Parathyroid adenoma (tissue), 2 donors: Measurements from ENCODE around the gene TOM1L2.

Source experiments
- H2AFZ ChIP-seq: fragments of 300-600 bp; sonication (generic); one replicate; pipeline ENCODE4 v1.7.0; 2017; ENCODE audit warnings: antibody characterized with exemption, mild to moderate bottlenecking
- H3K27ac ChIP-seq: fragments of 300-600 bp; sonication (generic); one replicate; pipeline ENCODE4 v1.7.0; 2017
- H3K27me3 ChIP-seq: fragments of 300-600 bp; sonication (generic); one replicate; pipeline ENCODE4 v1.7.0; 2017; ENCODE audit warnings: low read length; ENCODE audit not compliant: control insufficient read depth, insufficient read depth
- H3K36me3 ChIP-seq: fragments of 300-600 bp; sonication (generic); one replicate; pipeline ENCODE4 v1.7.0; 2017; ENCODE audit warnings: low read length; ENCODE audit not compliant: control insufficient read depth, insufficient read depth
- H3K4me1 ChIP-seq: fragments of 300-600 bp; sonication (generic); one replicate; pipeline ENCODE4 v1.7.0; 2017; ENCODE audit warnings: control low read depth
- H3K4me2 ChIP-seq: fragments of 300-600 bp; sonication (generic); one replicate; pipeline ENCODE4 v1.7.0; 2017; ENCODE audit warnings: low read length
- H3K4me3 ChIP-seq: fragments of 300-600 bp; sonication (generic); one replicate; pipeline ENCODE4 v1.7.0; 2017; ENCODE audit warnings: low read depth, low read length
- H3K79me2 ChIP-seq: fragments of 300-600 bp; sonication (generic); one replicate; pipeline ENCODE4 v1.7.0; 2017; ENCODE audit warnings: control low read depth
- H3K9ac ChIP-seq: fragments of 300-600 bp; sonication (generic); one replicate; pipeline ENCODE4 v1.7.0; 2017; ENCODE audit warnings: mild to moderate bottlenecking
- H3K9me3 ChIP-seq: fragments of 300-600 bp; sonication (generic); one replicate; pipeline ENCODE4 v1.7.0; 2017; ENCODE audit warnings: low read length; ENCODE audit not compliant: control insufficient read depth
- TF ChIP-seq, protein P1 (sequence below): fragments of 300-600 bp; sonication (generic); IDR thresholded peaks from one replicate; pipeline ENCODE4 v1.7.0; 2017; ENCODE audit warnings: antibody characterized with exemption, mild to moderate bottlenecking
- donor health status: primary hyperparathyroidism.

TOM1L2 gene

DNA sequence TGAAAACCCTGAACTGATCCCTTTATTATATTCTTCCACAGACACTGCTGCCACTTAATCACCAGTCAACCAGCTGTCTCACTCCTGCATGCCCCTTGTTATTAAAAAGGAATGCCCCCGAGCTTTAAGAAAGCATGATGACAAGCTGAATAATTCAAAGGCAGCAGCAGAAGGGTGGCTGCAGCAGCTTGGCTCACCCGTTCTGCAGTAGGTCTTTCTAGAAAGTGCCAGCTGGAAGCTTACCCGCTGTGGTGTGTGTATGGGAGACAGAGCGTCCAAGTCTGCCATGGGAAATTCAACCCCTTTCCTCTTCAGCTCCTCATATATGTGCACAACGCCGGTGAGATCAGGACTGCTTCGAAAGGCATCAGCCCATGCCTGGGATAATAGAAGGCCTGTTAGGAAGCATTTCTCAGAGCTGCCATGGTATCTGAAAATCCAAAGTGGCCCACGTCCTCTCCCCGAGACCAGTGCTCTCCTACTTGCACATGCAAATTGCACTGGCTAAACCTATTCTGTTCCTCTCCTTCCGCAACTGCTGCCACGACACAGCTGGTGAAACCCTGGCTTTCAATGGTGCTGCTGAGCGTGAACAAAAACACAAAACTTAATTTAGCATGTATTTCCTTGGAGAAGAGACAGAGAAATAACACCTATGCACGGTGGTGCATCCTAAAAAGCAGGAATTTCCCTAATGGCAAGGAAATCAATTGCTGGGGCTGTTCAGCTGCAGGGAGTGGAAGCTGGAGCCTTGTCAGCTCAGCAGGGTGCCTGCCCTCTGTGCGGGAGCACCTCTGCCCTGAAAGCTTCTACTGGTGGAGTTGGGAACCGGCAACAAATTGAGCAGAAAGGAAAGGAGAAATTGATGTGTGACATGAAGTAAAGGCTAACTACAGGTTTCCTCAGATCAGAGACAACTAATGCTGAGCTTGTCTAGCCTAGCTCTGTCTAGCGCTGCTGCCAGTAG lies 87.5 kb downstream of the TOM1L2 start:
- Histone ChIP-seq H3K9me3 (no peaks in the 10 kb centered on the region), H3K4me1 (peaks cover 21% of the 10 kb centered on the region), H3K36me3 (no peaks in the 10 kb centered on the region), H3K4me2 (no peak overlapping the region), H3K4me3 (no peak overlapping the region), H3K9ac (no peak overlapping the region), H2AFZ (no peak overlapping the region), H3K27ac (no peak overlapping the region), H3K27me3 (no peaks in the 10 kb centered on the region), H3K79me2 (peaks cover 18% of the 10 kb centered on the region)
- TF ChIP-seq, protein P1, sequence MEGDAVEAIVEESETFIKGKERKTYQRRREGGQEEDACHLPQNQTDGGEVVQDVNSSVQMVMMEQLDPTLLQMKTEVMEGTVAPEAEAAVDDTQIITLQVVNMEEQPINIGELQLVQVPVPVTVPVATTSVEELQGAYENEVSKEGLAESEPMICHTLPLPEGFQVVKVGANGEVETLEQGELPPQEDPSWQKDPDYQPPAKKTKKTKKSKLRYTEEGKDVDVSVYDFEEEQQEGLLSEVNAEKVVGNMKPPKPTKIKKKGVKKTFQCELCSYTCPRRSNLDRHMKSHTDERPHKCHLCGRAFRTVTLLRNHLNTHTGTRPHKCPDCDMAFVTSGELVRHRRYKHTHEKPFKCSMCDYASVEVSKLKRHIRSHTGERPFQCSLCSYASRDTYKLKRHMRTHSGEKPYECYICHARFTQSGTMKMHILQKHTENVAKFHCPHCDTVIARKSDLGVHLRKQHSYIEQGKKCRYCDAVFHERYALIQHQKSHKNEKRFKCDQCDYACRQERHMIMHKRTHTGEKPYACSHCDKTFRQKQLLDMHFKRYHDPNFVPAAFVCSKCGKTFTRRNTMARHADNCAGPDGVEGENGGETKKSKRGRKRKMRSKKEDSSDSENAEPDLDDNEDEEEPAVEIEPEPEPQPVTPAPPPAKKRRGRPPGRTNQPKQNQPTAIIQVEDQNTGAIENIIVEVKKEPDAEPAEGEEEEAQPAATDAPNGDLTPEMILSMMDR: no peak

DNA sequence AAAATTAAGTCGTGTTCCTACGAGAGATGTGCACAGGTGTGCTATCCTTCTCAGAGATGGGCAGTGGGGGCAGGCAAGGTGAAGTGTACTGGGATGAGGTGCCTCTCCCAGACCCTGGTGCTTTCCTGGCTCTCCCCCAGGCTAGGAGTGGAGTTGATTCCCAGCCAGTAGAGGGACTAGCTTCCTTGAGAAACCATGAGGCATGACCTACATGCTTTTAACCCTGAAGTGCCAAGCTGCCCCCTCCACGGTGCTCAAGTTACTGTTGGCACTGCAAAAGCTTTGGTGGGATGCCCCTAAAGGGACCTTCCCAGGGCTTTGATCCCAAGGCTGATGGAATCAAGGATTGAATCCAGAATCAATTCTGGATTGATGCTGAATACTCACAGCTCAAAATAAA lies 88.4 kb downstream of the TOM1L2 start:
- H3K9ac ChIP-seq: no peak overlapping the region
- H3K27me3 ChIP-seq: no peaks in the 10 kb centered on the region
- H3K9me3 ChIP-seq: no peaks in the 10 kb centered on the region
- no peak overlapping the region for H3K4me3 ChIP-seq
- no peak overlapping the region for H3K27ac ChIP-seq
- H3K79me2 ChIP-seq: peaks cover 11% of the 10 kb centered on the region
- TF ChIP-seq, protein P1: no peak
- H3K4me1 ChIP-seq: peaks cover 29% of the 10 kb centered on the region
- H2AFZ ChIP-seq: no peak overlapping the region
- no peak overlapping the region for H3K4me2 ChIP-seq
- H3K36me3 ChIP-seq: no peaks in the 10 kb centered on the region

DNA sequence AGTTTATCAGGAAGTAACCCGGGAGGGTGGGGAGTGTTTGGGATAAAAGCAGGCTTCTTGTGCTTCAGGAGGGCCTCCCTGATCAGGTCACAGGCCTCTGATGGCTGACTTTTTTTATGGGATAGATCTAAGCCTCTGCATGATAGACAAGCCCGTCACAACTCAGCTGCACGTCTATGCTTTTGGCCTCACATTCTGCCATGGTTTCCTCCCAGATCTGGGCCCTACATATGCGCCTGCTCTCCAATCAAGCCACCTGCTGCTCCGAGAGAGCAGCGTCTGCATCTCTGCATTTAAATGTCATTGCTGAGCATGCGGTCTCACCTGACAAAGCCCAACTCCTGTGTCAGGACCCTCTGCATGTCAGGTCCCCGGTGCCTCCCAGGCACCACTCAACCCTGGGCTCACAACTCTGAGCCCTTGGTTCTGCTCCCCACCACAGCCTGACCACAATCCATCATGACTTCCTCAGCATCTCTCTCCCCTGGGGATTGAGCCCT lies 90.1 kb downstream of the TOM1L2 start:
- H3K36me3 ChIP-seq: no peaks in the 10 kb centered on the region
- H3K9me3 ChIP-seq: no peaks in the 10 kb centered on the region
- no peak overlapping the region for H3K27ac ChIP-seq
- no peak overlapping the region for H2AFZ ChIP-seq
- peaks cover 11% of the 10 kb centered on the region for H3K79me2 ChIP-seq
- TF ChIP-seq, protein P1: no peak
- H3K4me1 ChIP-seq: peaks cover 40% of the 10 kb centered on the region
- H3K4me3 ChIP-seq: no peak overlapping the region
- H3K27me3 ChIP-seq: no peaks in the 10 kb centered on the region
- H3K4me2 ChIP-seq: no peak overlapping the region
- no peak overlapping the region for H3K9ac ChIP-seq

DNA sequence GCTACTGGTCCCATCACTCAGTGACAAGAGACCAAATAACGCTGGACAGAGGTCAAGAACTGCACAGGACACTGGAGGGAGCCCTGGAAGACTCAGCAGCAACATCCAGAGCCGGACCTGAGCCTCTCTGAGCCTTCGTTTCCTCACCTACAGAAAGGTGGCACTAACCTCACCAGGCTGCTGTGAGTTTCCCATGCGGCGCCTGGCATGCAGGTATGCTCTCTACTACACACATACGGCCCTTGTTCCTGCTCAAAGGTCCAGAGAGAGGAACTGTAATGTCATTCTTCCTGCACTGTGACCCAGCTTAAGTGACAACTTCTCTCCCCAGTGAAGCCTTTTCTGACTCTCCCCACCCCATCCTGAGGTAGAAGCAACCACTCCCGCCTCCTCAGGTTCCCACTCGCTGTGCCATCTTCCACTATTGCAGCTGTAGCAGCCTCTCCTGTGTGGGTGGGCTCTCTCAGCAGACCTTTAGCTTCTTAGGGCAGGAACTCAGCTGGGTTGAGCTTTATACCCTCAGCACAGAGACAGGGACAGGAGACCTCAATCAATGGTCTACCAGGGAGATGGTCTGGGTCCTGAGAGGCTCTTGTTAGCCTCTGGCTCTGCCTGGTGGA lies 91.5 kb downstream of the TOM1L2 start:
- TF ChIP-seq, protein P1: no peak
- Histone ChIP-seq H3K4me1 (peaks cover 46% of the 10 kb centered on the region), H3K9ac (no peak overlapping the region), H3K4me3 (no peak overlapping the region), H3K27ac (peak overlapping the region; percentile 12), H3K9me3 (no peaks in the 10 kb centered on the region), H2AFZ (no peak overlapping the region), H3K4me2 (no peak overlapping the region), H3K79me2 (peaks cover 11% of the 10 kb centered on the region), H3K36me3 (no peaks in the 10 kb centered on the region), H3K27me3 (no peaks in the 10 kb centered on the region)
